Ishikawa (cell line): ENCODE results near the gene TGFBR3.

ENCODE experiments used
- CEBPB ChIP-seq: IDR thresholded peaks from 2 replicates; pipeline ENCODE4 v1.6.1; 2012
- CREB1 ChIP-seq: IDR thresholded peaks from 2 replicates; pipeline ENCODE4 v1.6.1; 2012; ENCODE audit warnings: low read depth
- EGR1 ChIP-seq: IDR thresholded peaks from 2 replicates; pipeline ENCODE4 v1.6.1; 2012
- EP300 ChIP-seq: IDR thresholded peaks from 2 replicates; pipeline ENCODE4 v1.6.1; 2012; ENCODE audit warnings: borderline replicate concordance
- FOXM1 ChIP-seq: IDR thresholded peaks from 2 replicates; pipeline ENCODE4 v1.6.1; 2012; ENCODE audit warnings: low read depth, borderline replicate concordance
- NFIC ChIP-seq: IDR thresholded peaks from 2 replicates; pipeline ENCODE4 v1.6.1; 2012
- RAD21 ChIP-seq: IDR thresholded peaks from 2 replicates; pipeline ENCODE4 v1.6.1; 2012; ENCODE audit warnings: low read depth
- TAF1 ChIP-seq: IDR thresholded peaks from 2 replicates; pipeline ENCODE4 v1.6.1; 2012; ENCODE audit warnings: low read depth, mild to moderate bottlenecking
- TCF12 ChIP-seq: IDR thresholded peaks from 2 replicates; pipeline ENCODE4 v1.6.1; 2012; ENCODE audit warnings: low read depth
- TEAD4 ChIP-seq: IDR thresholded peaks from 2 replicates; pipeline ENCODE4 v1.6.1; 2012
- YY1 ChIP-seq: IDR thresholded peaks from 2 replicates; pipeline ENCODE4 v1.6.1; 2012; ENCODE audit warnings: low read depth
- ZBTB7A ChIP-seq: IDR thresholded peaks from 2 replicates; pipeline ENCODE4 v1.6.1; 2012; ENCODE audit warnings: low read depth
- TF ChIP-seq, protein P1 (sequence below): IDR thresholded peaks from 2 replicates; pipeline ENCODE4 v1.6.1; 2012
- TF ChIP-seq, protein P2 (sequence below): IDR thresholded peaks from 2 replicates; pipeline ENCODE4 v1.6.1; 2012
- TF ChIP-seq, protein P3 (sequence below): IDR thresholded peaks from 2 replicates; pipeline ENCODE4 v1.6.1; 2012; ENCODE audit warnings: low read depth, mild to moderate bottlenecking

Gene TGFBR3

DNA sequence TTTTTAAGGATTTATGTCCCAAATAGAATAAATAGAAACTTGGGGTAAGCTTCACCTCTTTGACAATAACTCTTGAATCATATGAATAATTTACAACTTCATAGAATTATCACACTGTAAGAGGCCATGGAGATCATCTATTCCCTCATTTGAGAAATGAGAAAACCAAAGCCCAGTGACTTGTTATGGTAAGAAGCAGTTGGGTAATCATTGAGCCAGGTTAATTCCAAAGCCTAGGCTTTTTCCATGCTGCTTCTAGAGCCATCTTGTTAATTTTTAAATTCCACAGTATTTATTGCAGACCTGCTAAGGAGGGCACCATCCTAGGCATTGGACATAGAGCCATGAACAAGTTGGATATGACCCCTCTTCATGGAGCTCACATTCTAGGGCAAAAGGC, 224.8 kb downstream of the TGFBR3 start:
- TF ChIP-seq FOXM1: no peak

DNA sequence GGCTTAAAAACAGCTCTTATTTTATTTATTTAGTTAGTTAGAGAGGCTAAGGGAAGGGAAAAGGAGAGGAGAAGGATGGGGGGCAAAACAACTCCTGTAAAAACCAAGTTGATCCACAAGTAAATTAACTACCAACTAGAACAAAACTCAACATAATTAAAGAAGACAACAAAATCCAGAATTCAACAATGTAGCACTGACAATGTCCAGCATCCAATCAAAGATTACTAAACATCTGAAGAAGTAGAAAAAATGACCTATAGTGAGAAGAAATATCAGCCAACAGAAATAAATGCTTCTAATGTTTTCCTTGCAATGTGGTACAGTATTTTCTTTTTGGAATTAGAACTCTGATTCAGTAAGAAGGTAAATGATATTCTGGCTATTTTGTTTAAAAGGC, 225.2 kb downstream of the TGFBR3 start:
- TF ChIP-seq TAF1 (no peak), ZBTB7A (no peak), YY1 (no peak), FOXM1 (no peak)
- TF ChIP-seq, protein P1, sequence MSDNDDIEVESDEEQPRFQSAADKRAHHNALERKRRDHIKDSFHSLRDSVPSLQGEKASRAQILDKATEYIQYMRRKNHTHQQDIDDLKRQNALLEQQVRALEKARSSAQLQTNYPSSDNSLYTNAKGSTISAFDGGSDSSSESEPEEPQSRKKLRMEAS: no peak
- TF ChIP-seq, protein P2, sequence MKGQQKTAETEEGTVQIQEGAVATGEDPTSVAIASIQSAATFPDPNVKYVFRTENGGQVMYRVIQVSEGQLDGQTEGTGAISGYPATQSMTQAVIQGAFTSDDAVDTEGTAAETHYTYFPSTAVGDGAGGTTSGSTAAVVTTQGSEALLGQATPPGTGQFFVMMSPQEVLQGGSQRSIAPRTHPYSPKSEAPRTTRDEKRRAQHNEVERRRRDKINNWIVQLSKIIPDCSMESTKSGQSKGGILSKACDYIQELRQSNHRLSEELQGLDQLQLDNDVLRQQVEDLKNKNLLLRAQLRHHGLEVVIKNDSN: no peak

DNA sequence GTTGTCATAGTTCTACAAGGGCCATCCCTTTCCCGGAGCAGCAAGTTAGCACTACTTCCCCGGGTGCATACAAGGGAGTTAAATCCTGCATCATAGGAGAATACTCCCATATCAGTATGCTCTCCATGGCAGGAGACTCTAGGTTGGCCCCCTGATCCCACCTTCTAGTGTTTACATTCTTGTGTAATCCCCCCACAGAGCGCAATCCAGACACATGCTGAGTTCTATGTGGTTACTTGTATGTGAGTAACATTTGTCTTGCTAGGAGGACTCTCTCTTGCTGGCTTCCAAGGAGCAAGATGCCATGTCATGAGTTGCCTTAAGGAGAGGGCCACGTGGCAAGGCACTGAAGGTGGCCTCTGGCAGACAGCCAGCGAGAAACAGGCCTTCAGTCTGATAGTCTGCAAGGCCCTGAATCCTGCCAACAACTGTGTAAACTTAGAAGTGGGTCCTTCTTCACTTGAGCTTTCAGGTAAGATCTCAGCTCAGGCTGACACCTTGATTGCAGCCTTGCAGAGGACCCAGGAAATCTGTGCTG, 230.0 kb downstream of the TGFBR3 start:
- TF ChIP-seq TAF1 (no peak), NFIC (no peak), EGR1 (no peak), RAD21 (no peak), FOXM1 (no peak), TEAD4 (no peak), YY1 (no peak), EP300 (no peak), CREB1 (no peak), CEBPB (no peak), TCF12 (no peak), ZBTB7A (no peak)
- TF ChIP-seq, protein P2: no peak
- TF ChIP-seq, protein P1: no peak
- TF ChIP-seq, protein P3, sequence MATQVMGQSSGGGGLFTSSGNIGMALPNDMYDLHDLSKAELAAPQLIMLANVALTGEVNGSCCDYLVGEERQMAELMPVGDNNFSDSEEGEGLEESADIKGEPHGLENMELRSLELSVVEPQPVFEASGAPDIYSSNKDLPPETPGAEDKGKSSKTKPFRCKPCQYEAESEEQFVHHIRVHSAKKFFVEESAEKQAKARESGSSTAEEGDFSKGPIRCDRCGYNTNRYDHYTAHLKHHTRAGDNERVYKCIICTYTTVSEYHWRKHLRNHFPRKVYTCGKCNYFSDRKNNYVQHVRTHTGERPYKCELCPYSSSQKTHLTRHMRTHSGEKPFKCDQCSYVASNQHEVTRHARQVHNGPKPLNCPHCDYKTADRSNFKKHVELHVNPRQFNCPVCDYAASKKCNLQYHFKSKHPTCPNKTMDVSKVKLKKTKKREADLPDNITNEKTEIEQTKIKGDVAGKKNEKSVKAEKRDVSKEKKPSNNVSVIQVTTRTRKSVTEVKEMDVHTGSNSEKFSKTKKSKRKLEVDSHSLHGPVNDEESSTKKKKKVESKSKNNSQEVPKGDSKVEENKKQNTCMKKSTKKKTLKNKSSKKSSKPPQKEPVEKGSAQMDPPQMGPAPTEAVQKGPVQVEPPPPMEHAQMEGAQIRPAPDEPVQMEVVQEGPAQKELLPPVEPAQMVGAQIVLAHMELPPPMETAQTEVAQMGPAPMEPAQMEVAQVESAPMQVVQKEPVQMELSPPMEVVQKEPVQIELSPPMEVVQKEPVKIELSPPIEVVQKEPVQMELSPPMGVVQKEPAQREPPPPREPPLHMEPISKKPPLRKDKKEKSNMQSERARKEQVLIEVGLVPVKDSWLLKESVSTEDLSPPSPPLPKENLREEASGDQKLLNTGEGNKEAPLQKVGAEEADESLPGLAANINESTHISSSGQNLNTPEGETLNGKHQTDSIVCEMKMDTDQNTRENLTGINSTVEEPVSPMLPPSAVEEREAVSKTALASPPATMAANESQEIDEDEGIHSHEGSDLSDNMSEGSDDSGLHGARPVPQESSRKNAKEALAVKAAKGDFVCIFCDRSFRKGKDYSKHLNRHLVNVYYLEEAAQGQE: no peak

DNA sequence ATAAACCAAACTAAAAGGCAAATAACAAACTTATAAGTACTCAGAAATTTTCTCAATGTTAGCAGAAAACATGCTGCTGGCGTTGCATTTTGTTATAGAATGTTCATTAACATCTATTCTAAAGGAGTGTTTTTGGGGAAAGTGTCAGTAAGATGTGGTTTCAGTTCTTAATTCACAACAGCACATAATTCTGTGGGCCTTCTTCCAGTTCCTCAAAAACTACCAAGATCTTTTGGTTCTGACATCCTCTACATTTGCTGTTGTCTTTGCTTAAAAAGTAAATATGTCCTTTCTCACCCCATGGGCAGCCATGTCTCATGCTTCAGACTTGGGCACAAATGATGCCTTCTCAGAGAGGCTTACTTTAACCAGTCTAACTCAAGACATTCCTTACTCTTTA, 232.8 kb downstream of the TGFBR3 start:
- TF ChIP-seq YY1: no peak

DNA sequence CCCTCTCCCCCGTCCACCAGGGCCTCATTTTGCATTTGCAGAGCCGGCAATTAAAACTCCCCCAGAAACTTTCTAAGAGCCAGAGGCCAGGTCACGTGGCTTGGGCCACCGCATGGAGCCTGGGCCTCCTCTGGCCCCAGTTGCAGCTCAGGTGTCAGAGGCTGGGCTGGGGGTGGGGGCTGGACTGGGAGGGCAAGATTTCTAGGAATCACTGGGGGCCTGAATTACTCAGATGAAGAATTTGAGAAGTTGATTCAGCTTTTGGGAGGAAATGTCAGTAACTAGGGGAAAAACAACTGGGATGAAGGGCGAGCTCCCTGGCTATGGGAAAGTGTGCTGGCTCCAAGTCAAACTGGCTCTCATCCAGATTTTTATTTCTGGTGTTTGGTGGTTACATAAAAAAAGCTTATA, 234.3 kb downstream of the TGFBR3 start:
- TF ChIP-seq, protein P2: peak; percentile 80
- no peak for TF ChIP-seq RAD21

DNA sequence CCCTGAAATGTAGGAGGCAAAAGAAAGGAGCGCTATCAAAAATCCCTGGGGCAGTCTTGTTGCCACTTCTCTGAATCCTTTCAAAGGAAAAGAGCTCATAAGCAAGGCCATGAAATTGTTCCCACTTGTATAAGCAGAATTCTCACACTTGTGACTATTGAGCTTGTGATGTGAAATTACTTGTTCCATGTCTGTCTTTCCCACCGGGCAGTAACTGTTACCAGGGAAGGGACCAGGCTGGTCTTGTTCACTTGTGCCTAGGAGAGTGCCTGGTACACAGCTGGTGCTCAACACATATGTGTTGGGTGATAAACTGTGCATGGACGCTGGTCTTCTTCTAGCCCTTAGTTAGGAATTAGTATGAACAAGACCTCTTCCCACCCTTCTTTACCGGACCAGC, 234.7 kb downstream of the TGFBR3 start:
- TF ChIP-seq TCF12 (no peak), EGR1 (no peak), RAD21 (no peak), YY1 (no peak), ZBTB7A (no peak), TAF1 (no peak), TEAD4 (no peak), EP300 (no peak), CEBPB (no peak), NFIC (no peak)
- TF ChIP-seq, protein P2: no peak
- TF ChIP-seq, protein P1: no peak
- TF ChIP-seq, protein P3: no peak
